Breast epithelium (tissue), 4 donors: Measurements from ENCODE around the gene C2CD4A. TPM values are rescaled to one million over a fixed set of nuclear protein-coding genes. Genes with fewer than 3 reads are reported as not detected.

Experiments used
- DNase-seq, 2 donors: peaks; one replicate each; pipeline ENCODE4 v3.0.0-alpha.2; 2019; ENCODE audit warnings: low spot score in 2 of 2
- H3K27ac ChIP-seq, 2 donors: fragments of 200-600 bp; sonication (generic) in 1 of 2; one replicate each; pipeline ENCODE4 v1.5.1; 2016 to 2019; ENCODE audit warnings: mild to moderate bottlenecking in 1 of 2
- H3K27me3 ChIP-seq, 2 donors: fragments of 200-600 bp; sonication (generic) in 1 of 2; one replicate each; pipeline versions ENCODE4 v1.5.1 to v1.6.0; 2017 to 2019; ENCODE audit warnings: control low read depth in 1 of 2, mild to moderate bottlenecking in 1 of 2
- H3K36me3 ChIP-seq: fragments of 200-600 bp; one replicate; pipeline ENCODE4 v1.5.1; 2019
- H3K4me1 ChIP-seq, 2 donors: fragments of 200-600 bp; sonication (generic); one replicate each; pipeline ENCODE4 v1.5.1; 2016 to 2019; ENCODE audit warnings: control low read depth in 1 of 2
- H3K4me3 ChIP-seq, 3 donors: fragments of 200-600 bp; sonication (generic); 1 replicate in 2 of 3; 2 replicates in 1 of 3; pipeline ENCODE4 v1.5.1; 2016 to 2019; ENCODE audit warnings: mild to moderate bottlenecking in 3 of 3, moderate library complexity in 2 of 3
- H3K9me3 ChIP-seq, 2 donors: fragments of 200-600 bp; sonication (generic) in 1 of 2; one replicate each; pipeline ENCODE4 v1.5.1; 2016 to 2019; ENCODE audit warnings: control low read depth in 1 of 2
- CTCF ChIP-seq, 3 donors: fragments of 450-650 bp; IDR thresholded peaks; one replicate each; pipeline ENCODE4 v1.5.1; 2016 to 2017; ENCODE audit warnings: antibody characterized with exemption in 3 of 3, mild to moderate bottlenecking in 3 of 3, moderate library complexity in 3 of 3
- POLR2A ChIP-seq: fragments of 450-650 bp; IDR thresholded peaks from one replicate; pipeline ENCODE4 v1.6.1; 2016; ENCODE audit warnings: antibody characterized with exemption, mild to moderate bottlenecking, moderate library complexity
- POLR2AphosphoS5 ChIP-seq, 3 donors: sonication (generic); formaldehyde crosslinking; IDR thresholded peaks; one replicate each; pipeline ENCODE4 v1.6.1; 2017; ENCODE audit warnings: antibody characterized with exemption in 3 of 3
- intact Hi-C: fragments of 100-400 bp; cut with DNase I; formaldehyde crosslinking; loops from one replicate; pipeline ENCODE4 v1.15.1; 2023; ENCODE audit warnings: low total_unique reads
- total RNA-seq, 3 donors: library from RNA; depleted of rRNA; stranded (reverse); fragments of >200 nt; gene quantifications; one replicate each; pipeline ENCODE4 v1.1.0, GENCODE V29; 2016

Gene C2CD4A
- total RNA-seq, 3 donors from 2014 or later: 0.66 TPM; not detected in 2

- peak overlapping the region; percentile 53 to 75 for H3K27ac ChIP-seq
- TF ChIP-seq CTCF (IDR thresholded peaks at IDR 0.05) (no peak), POLR2AphosphoS5 (IDR thresholded peaks at IDR 0.05) (peak in 2 of 3 donors; percentile 32 to 43)
- no peaks in the 10 kb centered on the region for H3K9me3 ChIP-seq
- intact Hi-C loops: no loop called here
- H3K36me3 ChIP-seq: no peaks in the 10 kb centered on the region
- DNase-seq: peak; percentile 64 to 67
- no peaks in the 10 kb centered on the region for H3K27me3 ChIP-seq
- H3K4me1 ChIP-seq: no peaks in the 10 kb centered on the region
- H3K4me3 ChIP-seq: no peak overlapping the region
These were observed 46.1 kb downstream of the C2CD4A start for GRCh38 chr15:62112616-62113593.

- intact Hi-C loops: no loop called here
- TF ChIP-seq CTCF (IDR thresholded peaks at IDR 0.05) (no peak), POLR2A (no peak), POLR2AphosphoS5 (IDR thresholded peaks at IDR 0.05) (no peak)
- Histone ChIP-seq H3K4me1 (no peaks in the 10 kb centered on the region), H3K4me3 (no peak overlapping the region), H3K27me3 (no peaks in the 10 kb centered on the region), H3K36me3 (no peaks in the 10 kb centered on the region), H3K9me3 (no peaks in the 10 kb centered on the region), H3K27ac (no peak overlapping the region)
- no peak for DNase-seq
These were observed 49.1 kb downstream of the C2CD4A start for GRCh38 chr15:62115847-62116246.

DNA sequence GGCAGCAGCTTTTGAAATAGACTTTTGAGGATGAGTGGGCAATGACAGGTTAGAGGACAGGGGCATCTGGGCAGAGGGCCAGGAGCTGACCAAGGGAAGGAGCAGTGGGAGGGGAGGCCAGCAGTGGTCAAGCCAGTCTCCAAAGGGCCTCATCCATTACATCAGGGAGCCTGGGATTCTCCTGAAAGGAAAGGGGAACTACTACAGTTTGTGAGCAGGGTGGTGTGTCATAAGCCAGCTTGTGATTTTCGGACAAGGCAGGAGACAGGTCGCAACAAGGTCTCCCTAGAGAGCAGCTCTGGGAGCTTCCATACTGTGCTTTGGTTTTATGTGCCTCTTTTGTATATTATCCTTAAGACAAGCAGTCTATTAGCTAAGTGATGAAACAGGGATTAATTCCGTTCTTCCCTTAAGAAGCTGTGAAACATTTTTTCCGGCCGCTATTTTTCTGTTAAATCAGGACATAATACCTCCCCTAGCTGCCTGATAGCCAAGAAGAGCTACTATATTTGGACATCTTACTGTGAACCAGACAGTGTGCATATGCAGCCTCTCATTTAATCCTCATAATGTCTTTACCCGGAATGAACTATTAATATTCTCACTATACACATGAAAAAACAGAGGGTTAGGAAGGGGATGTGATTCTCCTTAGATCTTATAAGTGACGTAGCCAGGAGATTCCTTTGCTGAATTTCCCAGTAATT lies 51.9 kb downstream of the C2CD4A start:
- H3K27me3 ChIP-seq: no peaks in the 10 kb centered on the region
- no peak for DNase-seq
- H3K9me3 ChIP-seq: no peaks in the 10 kb centered on the region
- peak overlapping the region in 2 of 3 donors; percentile 5 to 33 for H3K4me3 ChIP-seq
- intact Hi-C loops: no loop called here
- peak overlapping the region; percentile 29 to 77 for H3K27ac ChIP-seq
- TF ChIP-seq POLR2A: no peak
- H3K4me1 ChIP-seq: no peaks in the 10 kb centered on the region
- no peaks in the 10 kb centered on the region for H3K36me3 ChIP-seq

DNA sequence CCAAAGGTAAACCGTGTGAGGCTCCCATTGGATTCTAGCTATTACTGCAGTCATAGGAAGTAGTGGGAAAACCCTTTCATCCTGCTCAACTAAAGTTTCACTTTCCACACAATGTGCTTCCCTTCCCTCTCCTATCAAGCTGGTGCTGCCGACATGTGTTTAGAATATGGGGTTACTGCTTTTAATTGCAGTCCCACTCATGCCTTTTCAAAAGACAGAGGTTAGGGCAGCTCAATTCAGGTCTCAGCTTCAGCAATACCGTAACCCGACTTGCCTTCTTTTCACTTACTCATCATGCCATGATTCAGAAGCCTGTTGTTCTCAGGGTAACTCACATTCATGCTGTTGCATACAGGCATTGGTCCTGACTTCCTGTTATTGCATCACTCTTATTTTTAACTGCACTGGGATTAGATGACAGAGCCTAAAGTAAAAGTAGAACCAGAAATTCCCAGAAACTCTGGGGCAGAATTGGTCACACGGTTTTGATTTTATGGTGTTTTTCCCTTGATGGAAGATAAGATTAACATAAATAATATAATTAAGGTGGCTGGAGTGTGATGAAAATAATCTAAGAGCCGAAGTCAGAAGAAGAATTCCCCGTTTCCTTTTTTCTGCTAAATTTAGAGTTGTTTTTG lies 52.6 kb downstream of the C2CD4A start:
- DNase-seq: no peak
- intact Hi-C loops: no loop called here
- H3K9me3 ChIP-seq: no peaks in the 10 kb centered on the region
- H3K27me3 ChIP-seq: no peaks in the 10 kb centered on the region
- H3K4me3 ChIP-seq: peak overlapping the region in 2 of 3 donors; percentile 5 to 33
- no peaks in the 10 kb centered on the region for H3K36me3 ChIP-seq
- TF ChIP-seq POLR2AphosphoS5 (IDR thresholded peaks at IDR 0.05) (peak in 1 of 3 donors; percentile 21), POLR2A (no peak)
- no peaks in the 10 kb centered on the region for H3K4me1 ChIP-seq
- H3K27ac ChIP-seq: peak overlapping the region; percentile 29 to 77

- no peak for DNase-seq
- TF ChIP-seq POLR2A (no peak), POLR2AphosphoS5 (IDR thresholded peaks at IDR 0.05) (no peak), CTCF (IDR thresholded peaks at IDR 0.05) (no peak)
- H3K27ac ChIP-seq: peak overlapping the region; percentile 13 to 29
- H3K4me3 ChIP-seq: no peak overlapping the region
- no peaks in the 10 kb centered on the region for H3K36me3 ChIP-seq
- no peaks in the 10 kb centered on the region for H3K4me1 ChIP-seq
- H3K9me3 ChIP-seq: no peaks in the 10 kb centered on the region
- no peaks in the 10 kb centered on the region for H3K27me3 ChIP-seq
- intact Hi-C loops: no loop called here
These were observed 53.1 kb downstream of the C2CD4A start for GRCh38 chr15:62119874-62120273.

Other genes starting within 250 kb of the C2CD4A start
- 100 to 1,000 TPM in 2 of 3 donors, 10 to 100 TPM in 1; 94.4 to 140 (median 117) TPM for gene VPS13C, start 6.5 kb upstream of the C2CD4A start, total RNA-seq
- 1 to 10 TPM in 1 of 3 donors, under 1 TPM in 2; 0.96 to 2.5 (median 0.98) TPM for gene C2CD4B, start 98.3 kb downstream of the C2CD4A start, total RNA-seq